Stimulated activated CD8-positive, alpha-beta memory T cell treated with anti-CD3 and anti-CD28 coated beads, Interleukin-7, amount 100 ng/mL, for 1 hour (primary cell): Measurements from ENCODE around the gene CCDC40.
"Not testable (repeated sequence)": the region's sequence is repeated elsewhere in the genome, so short reads cannot be mapped to it uniquely, and the experiment has no call there.

Experiments used
- DNase-seq, 2 donors: peaks; one replicate each; pipeline ENCODE4 v3.0.0-alpha.2; 2020; ENCODE audit warnings: low read depth in 2 of 2

Gene CCDC40

DNA sequence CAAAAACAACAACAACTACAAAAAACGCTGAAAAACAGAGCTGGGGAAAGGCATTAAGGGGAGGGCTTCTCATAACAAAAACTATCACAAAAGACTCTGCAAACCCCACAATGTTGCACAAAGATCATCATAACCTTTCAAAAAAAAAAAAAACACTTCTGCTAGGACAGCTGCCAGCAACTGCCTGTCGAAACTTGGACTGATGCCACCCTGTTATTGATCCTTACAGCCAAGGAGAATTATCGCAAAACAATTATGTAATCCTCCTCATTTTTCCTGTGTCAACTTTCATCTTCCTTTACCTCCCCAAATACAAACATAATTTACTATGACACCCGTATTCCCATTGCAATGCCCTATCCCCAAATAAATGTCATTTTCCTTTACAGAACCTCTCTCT is 9.3 kb downstream of the CCDC40 start:
- no peak for DNase-seq

DNA sequence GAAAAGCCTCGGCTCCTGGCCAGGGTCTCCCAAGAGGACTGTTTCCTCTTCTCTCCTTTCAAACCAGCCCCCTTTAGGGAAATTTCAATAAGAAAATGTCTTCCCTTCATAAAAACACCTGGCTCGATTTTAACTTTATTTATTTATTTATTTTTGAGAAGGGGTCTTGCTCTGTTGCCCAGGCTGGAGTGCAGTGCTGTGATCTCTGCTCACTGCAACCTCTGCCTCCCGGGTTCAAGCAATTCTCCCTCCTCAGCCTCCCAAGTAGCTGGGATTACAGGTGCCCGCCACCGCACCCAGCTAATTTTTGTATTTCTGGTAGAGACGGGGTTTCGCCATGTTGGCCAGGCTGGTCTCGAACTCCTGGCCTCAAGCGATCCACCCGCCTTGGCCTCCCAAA is 10.3 kb downstream of the CCDC40 start:
- DNase-seq = not testable (repeated sequence)

DNA sequence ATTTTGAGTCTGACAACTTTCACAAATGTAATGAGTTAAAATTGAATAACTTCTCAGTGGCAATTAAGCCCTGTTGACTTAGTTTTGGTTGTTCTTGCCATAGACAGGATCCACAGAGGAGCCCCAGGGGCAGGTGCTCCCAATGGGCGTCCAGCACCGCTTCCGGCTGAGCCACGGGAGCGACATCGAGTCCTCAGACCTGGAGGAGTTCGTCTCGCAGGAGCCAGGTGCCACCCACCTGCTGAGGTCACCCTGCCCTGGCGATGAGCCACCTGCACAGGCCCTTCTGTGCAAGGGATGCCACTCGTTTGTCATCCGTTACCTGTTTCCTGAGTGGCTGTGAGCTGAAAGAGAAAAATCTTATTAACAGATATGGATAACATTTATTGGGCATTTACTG is 10.7 kb downstream of the CCDC40 start:
- no peak for DNase-seq

DNA sequence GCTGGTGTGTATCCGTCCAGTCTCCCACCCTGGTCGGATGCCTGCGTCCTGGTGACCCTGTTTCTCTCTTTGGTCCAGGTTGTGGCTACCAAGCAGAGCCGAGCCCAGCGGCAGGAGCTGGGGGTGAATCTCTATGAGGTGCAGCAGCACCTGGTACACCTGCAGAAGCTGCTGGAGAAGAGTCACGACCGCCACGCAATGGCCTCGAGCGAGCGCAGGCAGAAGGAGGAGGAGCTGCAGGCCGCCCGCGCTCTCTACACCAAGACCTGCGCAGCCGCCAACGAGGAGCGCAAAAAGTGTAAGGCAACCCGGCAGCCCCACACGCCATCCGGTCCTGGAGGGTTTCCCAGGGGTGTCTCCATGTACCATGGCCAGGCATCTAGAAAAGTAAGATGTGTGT is 13.5 kb downstream of the CCDC40 start:
- no peak for DNase-seq

DNA sequence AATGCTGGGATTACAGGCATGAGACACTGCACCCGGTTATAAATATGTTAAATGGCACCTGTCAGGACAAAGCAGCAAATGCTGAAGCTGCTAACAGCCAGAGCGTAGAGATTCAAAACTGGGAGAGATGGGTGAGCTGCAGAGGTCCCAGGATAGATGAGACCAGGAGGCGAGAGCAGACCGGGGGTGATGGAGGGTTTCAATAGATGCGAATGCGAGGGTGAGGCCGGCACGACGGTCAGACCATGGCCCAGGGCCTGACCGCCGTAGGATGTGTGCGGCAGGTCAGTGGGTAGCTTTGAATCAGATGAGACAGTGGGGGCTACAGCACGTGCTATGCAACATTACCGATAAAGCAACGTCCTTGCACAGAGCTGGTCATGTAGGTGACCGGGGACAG is 14.3 kb downstream of the CCDC40 start:
- DNase-seq = no peak

DNA sequence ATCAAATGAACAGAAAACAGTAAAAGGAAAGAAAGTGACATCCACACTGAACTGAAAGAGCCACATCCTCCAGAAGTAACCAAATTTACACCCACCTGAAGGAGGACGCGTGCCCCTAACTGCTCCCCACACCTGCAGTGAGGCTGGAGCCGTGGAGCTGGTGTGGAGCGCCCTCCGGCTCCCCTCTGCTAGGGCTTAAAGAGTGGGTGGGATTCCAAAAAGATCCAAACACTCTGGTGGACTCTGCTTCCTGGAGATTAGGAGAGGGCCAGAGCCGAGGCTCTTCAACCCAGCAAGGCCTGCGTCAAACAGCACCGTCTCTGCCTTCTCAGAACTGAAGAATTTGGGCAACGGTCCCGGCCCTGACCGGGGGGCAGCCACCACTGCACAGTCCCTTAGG is 15.2 kb downstream of the CCDC40 start:
- DNase-seq = no peak

DNA sequence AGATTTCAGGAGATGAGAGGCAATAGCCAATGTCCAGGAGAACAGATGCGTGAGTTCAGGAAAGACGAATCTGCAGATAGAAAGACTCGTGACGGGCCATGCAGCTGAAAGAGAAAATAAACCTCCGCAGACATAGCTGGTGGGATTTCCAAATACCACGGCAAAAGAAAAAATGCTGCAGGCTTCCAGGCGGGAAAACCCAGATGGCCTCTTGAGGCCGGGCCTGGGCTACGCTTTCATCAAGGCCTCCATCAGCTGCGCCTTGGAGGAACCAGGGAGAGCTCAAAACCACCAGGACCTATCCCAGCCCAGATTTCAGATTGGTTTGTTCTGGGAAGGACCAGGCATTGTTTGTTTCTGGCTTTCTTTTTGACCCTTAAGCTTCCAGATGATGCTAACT is 16.7 kb downstream of the CCDC40 start:
- DNase-seq = no peak

DNA sequence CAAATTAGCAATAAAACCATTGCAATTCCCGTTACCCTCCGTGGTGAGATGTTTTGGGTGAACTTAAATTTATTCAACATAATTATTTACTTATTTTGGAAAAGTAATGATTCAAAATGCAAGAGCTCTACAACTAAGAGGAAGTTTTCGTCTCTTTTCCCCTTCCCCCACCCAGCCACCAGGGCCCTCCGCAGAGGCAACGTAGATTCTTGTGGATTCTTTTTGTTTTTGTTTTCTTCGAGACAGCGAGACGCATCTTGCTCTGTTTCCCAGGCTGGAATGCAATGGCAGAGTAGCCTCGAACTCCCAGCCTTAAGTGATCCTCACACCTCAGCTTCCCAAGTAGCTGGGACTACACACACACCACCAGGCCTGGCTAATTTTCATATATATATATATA is 19.2 kb downstream of the CCDC40 start:
- no peak for DNase-seq

DNA sequence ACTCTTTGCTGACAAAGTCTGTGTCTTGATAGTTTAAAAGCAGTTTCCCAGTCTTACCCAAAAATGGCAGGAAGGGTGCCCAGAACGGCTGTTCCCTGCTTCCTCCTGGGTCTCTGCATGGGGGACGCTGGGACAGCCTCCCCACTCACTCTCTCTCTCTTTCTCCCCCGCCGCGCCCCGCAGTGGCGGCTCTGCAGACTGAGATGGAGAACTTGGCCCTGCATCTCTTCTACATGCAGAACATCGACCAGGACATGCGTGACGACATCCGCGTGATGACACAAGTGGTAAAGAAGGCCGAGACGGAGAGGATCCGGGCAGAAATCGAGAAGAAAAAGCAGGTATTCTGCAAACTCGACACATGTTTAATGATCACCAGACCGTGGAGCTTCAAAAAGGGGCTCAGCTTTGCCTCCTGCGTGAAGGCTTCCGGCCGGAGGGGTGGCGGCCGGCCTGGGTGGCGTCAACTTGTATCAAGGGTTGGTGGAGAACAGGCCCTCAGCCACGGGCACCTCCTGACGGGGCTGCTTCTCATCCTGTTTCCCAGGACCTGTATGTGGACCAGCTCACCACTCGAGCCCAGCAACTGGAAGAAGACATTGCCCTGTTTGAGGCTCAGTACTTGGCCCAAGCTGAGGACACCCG is 22.0 kb downstream of the CCDC40 start:
- no peak for DNase-seq

DNA sequence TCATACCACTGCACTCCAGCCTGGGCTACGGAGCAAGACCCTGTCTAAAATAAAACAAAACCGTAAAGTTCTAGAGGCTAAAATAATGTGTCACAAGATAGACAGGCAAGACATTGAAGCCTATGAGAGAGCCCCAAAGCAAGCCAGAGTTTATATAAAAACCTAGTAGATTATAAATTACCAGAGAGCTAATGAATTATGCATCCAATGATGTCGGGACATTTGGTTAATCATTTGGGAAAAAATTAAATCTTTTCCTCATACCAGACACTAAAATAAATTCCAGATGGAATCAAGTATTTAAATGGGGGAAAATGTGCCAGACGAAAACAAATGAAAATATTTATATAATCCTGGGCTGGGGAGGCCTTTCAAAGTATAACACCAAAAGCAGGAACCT is 24.2 kb downstream of the CCDC40 start:
- DNase-seq = no peak

DNA sequence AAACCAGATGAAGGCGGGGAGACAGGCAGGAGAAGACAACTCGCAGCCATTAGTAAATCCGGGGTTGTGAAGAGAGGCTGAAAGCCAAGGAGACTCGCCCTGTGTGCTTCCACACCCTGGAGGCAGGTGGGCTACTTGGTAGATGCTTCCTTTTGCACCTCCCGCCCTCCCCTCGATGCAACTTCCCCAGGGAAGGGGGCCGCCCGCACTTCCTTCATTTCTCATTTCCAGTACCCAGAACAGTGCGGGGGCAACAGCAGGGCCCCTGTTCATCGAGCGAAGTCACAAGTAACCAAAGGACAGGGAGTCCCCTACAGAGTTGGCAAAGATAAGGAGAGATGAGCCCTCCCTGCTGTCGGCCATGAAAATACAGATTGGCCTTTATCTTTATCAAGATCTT is 25.0 kb downstream of the CCDC40 start:
- DNase-seq = no peak

DNA sequence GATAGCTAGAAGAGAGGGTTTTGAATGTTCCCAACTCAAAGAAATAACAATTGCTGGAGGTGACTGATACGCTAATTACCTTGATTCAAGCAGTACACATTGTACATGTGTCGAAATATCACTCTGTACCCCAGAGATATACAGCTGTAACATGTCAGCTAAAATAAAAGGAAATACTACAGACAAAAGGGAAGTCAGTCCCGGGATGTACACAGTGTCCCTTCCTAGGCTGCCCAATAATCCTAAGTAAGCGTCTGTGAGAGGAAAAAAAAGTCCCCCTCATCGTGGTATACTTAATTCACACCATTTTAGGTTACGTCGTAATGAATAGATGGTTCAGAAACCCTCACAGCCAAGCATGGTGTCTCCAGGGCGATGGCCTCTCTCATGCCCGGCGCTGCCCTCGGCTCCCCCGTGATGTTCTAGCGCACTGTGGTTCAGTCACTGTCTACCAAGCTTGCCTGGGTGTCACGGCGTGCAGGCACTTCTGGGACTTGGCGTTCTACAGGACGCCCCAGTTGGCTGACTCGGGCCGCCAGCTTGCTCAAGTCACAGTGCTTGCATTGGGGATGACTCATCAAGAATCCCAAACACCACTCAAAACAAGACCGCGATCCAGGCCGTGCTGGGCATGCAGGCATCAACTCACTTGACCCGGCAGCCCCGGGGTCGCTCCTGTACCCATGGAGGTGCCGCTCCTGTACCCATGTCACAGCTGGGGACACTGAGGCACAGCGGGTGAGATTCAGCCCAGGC is 27.6 kb downstream of the CCDC40 start:
- DNase-seq = no peak

DNA sequence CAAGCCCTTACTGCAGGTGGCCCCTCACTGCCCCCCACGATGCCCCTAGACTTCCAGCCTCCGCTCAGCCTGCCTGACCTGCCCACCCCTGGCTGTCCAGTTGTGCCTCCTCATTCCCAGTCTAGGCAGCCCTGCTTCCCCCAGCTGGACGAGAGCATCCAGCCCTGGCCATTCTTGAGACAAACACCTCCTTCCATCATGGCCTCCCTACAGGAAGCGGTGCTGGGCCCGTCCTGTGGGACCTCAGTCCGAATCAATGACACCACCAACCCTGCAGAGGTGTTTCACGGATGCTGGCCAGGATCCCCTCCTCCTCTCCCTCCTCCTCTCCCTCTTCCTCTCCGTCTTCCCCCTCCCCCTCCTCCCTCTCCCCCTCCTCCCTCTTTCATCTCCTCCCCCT is 28.3 kb downstream of the CCDC40 start:
- no peak for DNase-seq

DNA sequence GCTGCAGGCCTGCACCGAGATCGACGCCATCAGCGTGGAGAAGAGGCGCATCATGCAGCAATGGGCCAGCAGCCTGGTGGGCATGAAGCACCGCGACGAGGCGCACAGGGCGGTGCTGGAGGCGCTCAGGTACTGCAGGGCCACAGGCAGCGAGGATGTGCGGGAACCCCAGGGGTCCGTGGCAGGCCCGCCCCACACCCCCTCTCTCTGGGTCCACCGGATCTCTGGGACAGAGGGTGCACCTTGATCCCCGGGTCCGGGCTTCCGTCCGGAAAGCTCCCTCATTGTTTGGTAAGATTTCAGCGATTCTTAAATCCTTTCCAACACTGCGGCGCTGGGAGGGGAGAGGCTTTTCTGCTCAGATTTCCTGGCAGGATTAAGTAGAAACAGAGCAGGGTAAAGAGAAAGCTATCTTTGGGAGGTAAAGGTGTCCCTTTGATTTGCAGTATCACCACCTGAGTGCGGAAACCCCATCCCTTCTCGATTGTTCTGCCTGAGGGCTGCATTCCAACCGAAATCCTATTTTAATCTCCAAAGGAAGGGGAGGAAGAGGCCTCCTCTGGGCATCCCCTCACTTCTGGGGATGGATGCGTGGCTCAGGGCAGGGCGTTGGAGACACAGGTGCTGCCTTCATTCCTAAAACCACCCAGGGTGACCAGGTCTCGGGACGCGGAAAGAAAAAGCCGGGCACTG is 29.2 kb downstream of the CCDC40 start:
- no peak for DNase-seq

DNA sequence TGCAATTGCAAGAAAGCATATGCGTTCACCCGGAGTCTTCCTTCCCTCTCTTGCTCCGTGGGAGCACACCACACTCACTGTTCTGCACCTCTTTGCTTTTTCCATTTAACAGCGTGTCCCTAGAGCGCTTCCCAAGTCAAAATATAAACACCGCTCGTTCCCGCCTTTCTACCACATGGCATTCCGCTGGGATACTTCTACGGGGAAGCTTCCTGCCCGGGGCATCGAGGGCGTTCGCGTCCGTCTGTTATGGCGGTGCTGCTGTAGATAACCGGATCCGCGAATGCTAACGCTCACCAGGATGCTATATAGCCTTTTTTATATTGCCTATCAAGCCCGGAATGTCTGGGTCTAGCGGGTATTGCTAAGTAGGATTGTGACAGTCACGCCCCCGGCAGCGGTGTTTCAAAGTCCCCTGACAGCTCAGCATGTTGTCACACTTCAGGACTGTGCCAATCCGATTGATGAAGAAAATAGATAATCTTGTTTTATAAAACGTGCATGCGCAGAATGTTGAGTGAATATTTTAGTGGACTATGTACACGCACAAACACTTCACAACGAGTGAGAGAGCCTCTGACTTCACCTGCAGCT is 31.0 kb downstream of the CCDC40 start:
- no peak for DNase-seq

DNA sequence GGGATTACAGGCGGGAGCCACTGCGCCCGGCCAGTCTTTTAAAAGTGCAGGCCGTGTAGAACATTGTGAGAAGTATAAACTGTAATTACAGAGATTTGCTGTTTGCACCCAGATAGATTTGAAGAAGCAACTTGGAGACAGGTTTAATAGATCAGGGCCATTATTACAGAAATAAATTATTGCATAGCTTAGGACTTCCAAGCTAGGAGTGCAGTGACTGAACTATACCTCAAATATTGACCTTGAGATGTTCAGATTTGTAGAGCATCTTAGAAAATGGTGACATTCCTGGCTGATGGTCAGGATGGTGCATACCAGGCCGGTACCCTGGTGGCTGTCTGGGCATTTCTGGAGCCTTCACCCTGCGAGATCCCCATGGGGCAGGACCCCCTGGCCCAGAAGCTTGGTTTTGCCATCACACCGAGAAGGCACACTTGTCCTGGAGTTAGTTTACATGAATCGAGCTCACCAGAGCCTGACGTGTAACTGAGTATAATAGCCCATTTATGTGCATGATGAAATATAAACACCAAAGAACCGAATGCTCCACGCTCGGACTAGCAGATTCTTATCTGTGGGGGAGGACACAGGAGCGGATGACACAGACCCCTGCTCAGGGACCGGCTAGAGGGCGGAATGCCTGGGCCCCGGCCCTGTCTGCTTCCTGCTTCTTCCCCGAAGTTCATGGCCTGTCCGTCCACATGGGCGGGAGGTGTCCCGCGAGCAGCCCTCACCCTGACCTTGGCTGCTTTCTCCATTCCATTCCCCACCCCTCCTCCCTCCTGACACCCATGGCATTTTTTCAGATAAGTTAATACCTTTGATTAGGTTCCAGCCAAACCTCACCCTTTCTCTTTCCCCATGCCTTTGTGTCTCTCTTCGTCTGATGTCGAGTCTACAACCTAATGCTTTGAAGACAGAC is 32.1 kb downstream of the CCDC40 start:
- DNase-seq = no peak

DNA sequence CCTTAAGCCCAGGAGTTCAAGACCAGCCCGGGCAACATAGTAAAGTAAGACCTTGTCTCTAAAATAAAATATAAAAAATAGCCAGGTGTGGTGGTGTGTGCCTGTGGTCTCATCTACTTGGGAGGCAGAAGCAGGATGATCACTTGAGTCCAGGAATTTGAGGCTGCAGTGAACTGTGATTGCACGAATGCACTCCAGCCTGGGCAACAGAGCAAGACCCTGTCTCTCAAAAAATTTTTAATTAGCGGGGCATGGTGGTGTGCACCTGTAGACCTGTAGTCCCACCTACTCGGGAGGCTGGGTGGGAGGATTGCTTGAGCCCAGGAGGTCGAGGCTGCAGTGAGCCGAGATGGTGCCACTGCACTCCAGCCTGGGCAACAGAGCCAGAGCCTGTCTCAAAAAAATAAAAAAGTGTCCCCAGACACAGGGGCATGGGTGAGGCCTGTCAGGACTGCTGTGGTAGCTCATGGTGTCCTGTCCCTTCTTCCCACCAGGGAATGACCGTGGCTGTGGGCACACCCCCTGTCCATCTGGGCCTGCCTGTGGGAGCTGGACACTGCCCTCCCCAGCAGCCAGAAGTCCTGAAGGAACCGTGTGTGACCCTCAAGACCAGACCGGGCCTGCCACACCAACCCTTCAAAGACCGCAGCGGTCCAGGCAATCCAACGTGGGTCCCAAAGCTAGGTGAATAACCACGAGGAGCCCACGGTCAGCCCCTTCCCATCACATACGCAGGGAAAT is 34.1 kb downstream of the CCDC40 start:
- no peak for DNase-seq

DNA sequence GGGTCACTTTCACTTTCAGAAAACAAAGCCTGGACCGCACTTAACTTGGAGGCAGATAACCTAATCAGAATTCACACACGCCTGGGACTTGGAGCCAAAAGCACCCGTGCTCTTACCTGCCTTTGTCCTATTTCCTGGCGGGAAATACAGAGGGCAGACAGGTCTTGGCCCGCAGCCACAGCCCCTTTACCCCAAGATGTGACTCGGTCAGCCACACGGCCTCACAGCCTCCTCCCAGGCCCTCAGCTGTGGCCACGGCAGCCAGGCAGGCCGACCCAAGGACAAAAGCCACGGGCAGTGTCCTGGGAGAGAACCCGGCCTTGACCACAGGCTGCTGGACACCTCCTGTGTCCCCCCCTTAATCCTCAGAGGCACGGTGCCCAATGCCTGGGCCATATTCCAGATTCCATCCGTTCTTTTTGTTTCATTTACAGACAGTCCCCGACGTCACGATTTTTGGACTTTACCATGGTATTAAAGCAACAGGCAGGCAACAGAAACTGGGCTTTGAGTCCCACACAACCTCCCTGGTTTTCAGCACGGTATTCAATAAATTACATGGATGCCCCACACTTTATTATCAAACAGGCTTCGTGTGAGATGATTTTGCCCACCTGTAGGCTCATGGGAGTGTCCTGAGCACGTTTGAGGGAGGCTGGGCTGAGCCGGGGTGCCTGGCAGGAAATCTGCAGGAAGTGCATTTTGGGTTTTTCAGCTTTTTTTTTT is 34.8 kb downstream of the CCDC40 start:
- no peak for DNase-seq

DNA sequence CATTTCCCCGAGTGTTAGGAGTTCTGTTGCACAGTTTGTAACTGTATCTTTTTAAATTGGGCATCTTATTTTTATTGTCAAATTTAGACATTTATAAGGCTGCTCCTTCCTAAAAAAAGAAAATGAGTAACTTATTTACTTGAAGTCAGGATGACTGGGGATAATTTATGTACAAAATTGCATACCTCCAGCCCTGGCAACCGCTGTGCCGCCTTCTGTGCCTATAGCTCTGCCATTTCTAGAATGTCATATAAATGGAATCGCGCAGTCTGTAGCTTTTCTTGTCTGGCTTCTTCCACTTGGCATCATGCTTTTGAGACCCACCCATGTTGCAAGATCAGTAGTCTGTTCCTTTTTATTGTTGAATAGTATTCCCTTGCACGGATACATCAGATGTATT is 36.0 kb downstream of the CCDC40 start:
- no peak for DNase-seq

DNA sequence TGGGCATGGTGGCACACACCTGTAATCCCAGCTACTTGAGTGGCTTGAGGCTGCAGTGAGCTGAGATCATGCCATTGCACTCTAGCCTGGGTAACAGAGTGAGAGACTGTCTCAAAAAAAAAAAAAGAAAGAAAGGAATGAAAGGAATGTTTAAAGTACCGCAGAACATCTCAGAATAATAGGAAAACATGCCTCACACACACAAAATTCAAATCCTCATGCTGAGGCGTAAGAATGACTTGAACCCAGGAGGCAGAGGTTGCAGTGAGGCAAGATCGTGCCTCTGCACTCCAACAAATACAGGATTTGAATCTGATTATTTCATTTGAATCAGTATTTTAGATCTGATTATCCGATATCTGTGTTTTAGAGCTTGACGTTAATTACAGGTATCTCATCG is 43.6 kb downstream of the CCDC40 start:
- DNase-seq = no peak
